Osteoblast (primary cell): ENCODE results near the gene KIAA1671. TPM values are rescaled to one million over a fixed set of nuclear protein-coding genes. Genes with fewer than 3 reads are reported as not detected.

Source experiments
- DNase-seq: peaks from one replicate; pipeline ENCODE4 v3.0.0; 2011; ENCODE audit warnings: low spot score, mixed read lengths; ENCODE audit not compliant: insufficient read length; ENCODE audit errors: missing footprints
- H2AFZ ChIP-seq: 2 replicates; pipeline ENCODE4 v1.6.0; 2011; ENCODE audit warnings: mild to moderate bottlenecking, low read length
- H3K27ac ChIP-seq: 2 replicates; pipeline ENCODE4 v1.5.1; 2011; ENCODE audit warnings: mild to moderate bottlenecking, low read depth, low read length, moderate library complexity
- H3K27me3 ChIP-seq: 2 replicates; pipeline ENCODE4 v1.6.0; 2012; ENCODE audit warnings: mild to moderate bottlenecking, control low read depth, inconsistent platforms, low read length, moderate library complexity; ENCODE audit not compliant: insufficient read depth
- H3K36me3 ChIP-seq: 2 replicates; pipeline ENCODE4 v1.5.1; 2011; ENCODE audit warnings: mild to moderate bottlenecking, low read length, control low read depth, moderate library complexity; ENCODE audit not compliant: insufficient read depth
- H3K4me1 ChIP-seq: 2 replicates; pipeline ENCODE4 v1.5.1; 2011; ENCODE audit warnings: mild to moderate bottlenecking, low read length, control low read depth, moderate library complexity; ENCODE audit not compliant: insufficient read depth
- H3K4me2 ChIP-seq: 2 replicates; pipeline ENCODE4 v1.6.0; 2011; ENCODE audit warnings: mild to moderate bottlenecking, low read length; ENCODE audit not compliant: insufficient read depth
- H3K4me3 ChIP-seq: fragments of 200-600 bp; sonication (generic); 3 replicates; pipeline ENCODE4 v1.5.1; 2012; ENCODE audit warnings: mild to moderate bottlenecking, low read length, inconsistent platforms; ENCODE audit not compliant: insufficient read depth
- H3K79me2 ChIP-seq: 2 replicates; pipeline ENCODE4 v1.6.0; 2012; ENCODE audit warnings: mild to moderate bottlenecking, low read length, control low read depth, inconsistent platforms; ENCODE audit not compliant: insufficient read depth
- H3K9me3 ChIP-seq: 2 replicates; pipeline ENCODE4 v1.5.1; 2011; ENCODE audit warnings: low read depth, low read length, control low read depth
- H4K20me1 ChIP-seq: 2 replicates; pipeline ENCODE4 v1.6.0; 2012; ENCODE audit warnings: mild to moderate bottlenecking, low read length, control low read depth; ENCODE audit not compliant: insufficient read depth
- CTCF ChIP-seq: IDR thresholded peaks from 2 replicates; pipeline ENCODE4 v1.5.1; 2011; ENCODE audit warnings: mild to moderate bottlenecking, low read depth, low read length, moderate library complexity; ENCODE audit errors: extremely low read depth
- total RNA-seq: library from RNA; depleted of rRNA; stranded (reverse); fragments of >200 nt; gene quantifications from 2 replicates; pipeline ENCODE4 v1.2.3, GENCODE V29; 2012

Gene KIAA1671
- total RNA-seq, 1 donor = 16.6 TPM

- H3K27me3 ChIP-seq = no peaks in the 10 kb centered on the region
- H3K79me2 ChIP-seq = peaks cover 3% of the 10 kb centered on the region
- H3K4me3 ChIP-seq = no peak overlapping the region
- peak; percentile 71 for DNase-seq
- H3K4me2 ChIP-seq = no peak overlapping the region
- H3K9me3 ChIP-seq = no peaks in the 10 kb centered on the region
- no peaks in the 10 kb centered on the region for H4K20me1 ChIP-seq
- H2AFZ ChIP-seq = peak overlapping the region; percentile 77
- peak; percentile 55 for TF ChIP-seq CTCF
- H3K27ac ChIP-seq = no peak overlapping the region
- H3K4me1 ChIP-seq = peaks cover 19% of the 10 kb centered on the region
- no peaks in the 10 kb centered on the region for H3K36me3 ChIP-seq
These were observed 75.7 kb downstream of the KIAA1671 start for GRCh38 chr22:25027959-25028840.

- H3K9me3 ChIP-seq = no peaks in the 10 kb centered on the region
- no peaks in the 10 kb centered on the region for H3K27me3 ChIP-seq
- H3K36me3 ChIP-seq = no peaks in the 10 kb centered on the region
- H3K4me1 ChIP-seq = peaks cover 19% of the 10 kb centered on the region
- DNase-seq = peak; percentile 17
- peak overlapping the region; percentile 77 for H2AFZ ChIP-seq
- H4K20me1 ChIP-seq = no peaks in the 10 kb centered on the region
- H3K79me2 ChIP-seq = peaks cover 3% of the 10 kb centered on the region
- H3K4me2 ChIP-seq = no peak overlapping the region
- no peak overlapping the region for H3K27ac ChIP-seq
- no peak for TF ChIP-seq CTCF
- no peak overlapping the region for H3K4me3 ChIP-seq
These were observed 76.3 kb downstream of the KIAA1671 start for GRCh38 chr22:25028841-25029141.

- no peak overlapping the region for H2AFZ ChIP-seq
- DNase-seq = peak; percentile 15
These were observed 76.7 kb downstream of the KIAA1671 start for GRCh38 chr22:25029181-25029580.

More at GRCh38 chr22:25029181-25029580, 76.7 kb downstream of the KIAA1671 start:
- no peaks in the 10 kb centered on the region for H3K36me3 ChIP-seq
- H3K4me1 ChIP-seq = peaks cover 19% of the 10 kb centered on the region
- peaks cover 3% of the 10 kb centered on the region for H3K79me2 ChIP-seq
- no peak overlapping the region for H3K4me2 ChIP-seq
- no peaks in the 10 kb centered on the region for H3K9me3 ChIP-seq
- no peak overlapping the region for H3K27ac ChIP-seq
- H3K27me3 ChIP-seq = no peaks in the 10 kb centered on the region
- no peaks in the 10 kb centered on the region for H4K20me1 ChIP-seq
- H3K4me3 ChIP-seq = no peak overlapping the region
- TF ChIP-seq CTCF = no peak
